Uterus (tissue), 4 donors: Measurements from ENCODE around the gene L3MBTL3. TPM values are rescaled to one million over a fixed set of nuclear protein-coding genes. Genes with fewer than 3 reads are reported as not detected.

Experiments
- DNase-seq, 2 donors: peaks; one replicate each; pipeline ENCODE4 v3.0.0-alpha.2; 2019 to 2020
- H3K27ac ChIP-seq, 2 donors: fragments of 200-600 bp; sonication (generic); 1 replicate in 1 of 2; 2 replicates in 1 of 2; pipeline ENCODE4 v1.5.1; 2016 to 2018
- H3K27me3 ChIP-seq, 2 donors: fragments of 200-600 bp; sonication (generic); one replicate each; pipeline ENCODE4 v1.5.1; 2018 to 2019; ENCODE audit warnings: control low read depth in 1 of 2
- H3K36me3 ChIP-seq, 2 donors: fragments of 200-600 bp; sonication (generic); one replicate each; pipeline ENCODE4 v1.5.1; 2019; ENCODE audit warnings: control low read depth in 1 of 2
- H3K4me1 ChIP-seq, 2 donors: fragments of 200-600 bp; sonication (generic); one replicate each; pipeline ENCODE4 v1.5.1; 2018 to 2019; ENCODE audit warnings: control low read depth in 1 of 2
- H3K4me3 ChIP-seq, 2 donors: fragments of 200-600 bp; sonication (generic); 1 replicate in 1 of 2; 2 replicates in 1 of 2; pipeline ENCODE4 v1.5.1; 2018 to 2019; ENCODE audit warnings: mild to moderate bottlenecking in 1 of 2
- H3K9me3 ChIP-seq, 2 donors: fragments of 200-600 bp; sonication (generic); one replicate each; pipeline ENCODE4 v1.5.1; 2019; ENCODE audit warnings: control low read depth in 1 of 2
- CTCF ChIP-seq, 4 experiments: fragments of 200-600 bp in 2 of 4; fragments of 450-650 bp in 2 of 4; sonication (generic) in 2 of 4; IDR thresholded peaks; one replicate each; pipeline ENCODE4 v1.5.1; 2016 to 2019; ENCODE audit warnings: antibody characterized with exemption in 4 of 4, mild to moderate bottlenecking in 2 of 4, moderate library complexity in 1 of 4
- POLR2A ChIP-seq, 2 donors: fragments of 450-650 bp; IDR thresholded peaks; one replicate each; pipeline ENCODE4 v1.6.1; 2016; ENCODE audit warnings: antibody characterized with exemption in 2 of 2, mild to moderate bottlenecking in 1 of 2, moderate library complexity in 1 of 2
- intact Hi-C: fragments of 100-400 bp; cut with DNase I; formaldehyde crosslinking; loops from one replicate; pipeline ENCODE4 v1.15.1; 2023; ENCODE audit warnings: low total_unique reads
- total RNA-seq, 4 donors: library from RNA; depleted of rRNA in 3 of 4; stranded (reverse); fragments of >200 nt in 3 of 4; gene quantifications; one replicate each; pipeline versions ENCODE4 v1.1.0 to v1.2.4, GENCODE V29; 2014 to 2023
- donor health status: DM: yes; HTN: yes; CAD: no.

The L3MBTL3 gene
- total RNA-seq, 4 donors from 2014 or later = 3.1 to 21.3 (median 16.1) TPM

GRCh38 chr6:130070326-130070725, 51.9 kb downstream of the L3MBTL3 start:
- H3K36me3 ChIP-seq = no peaks in the 10 kb centered on the region
- TF ChIP-seq POLR2A (IDR thresholded peaks at IDR 0.05) (no peak), CTCF (IDR thresholded peaks at IDR 0.05) (no peak)
- no peak for DNase-seq
- H3K4me3 ChIP-seq = no peak overlapping the region
- H3K27ac ChIP-seq = no peak overlapping the region
- no peaks in the 10 kb centered on the region for H3K4me1 ChIP-seq
- intact Hi-C loops = no loop called here
- no peaks in the 10 kb centered on the region for H3K27me3 ChIP-seq
- H3K9me3 ChIP-seq = no peaks in the 10 kb centered on the region

GRCh38 chr6:130070792-130071191, 52.4 kb downstream of the L3MBTL3 start:
- Histone ChIP-seq H3K27ac (no peak overlapping the region), H3K4me3 (no peak overlapping the region), H3K4me1 (no peaks in the 10 kb centered on the region), H3K9me3 (no peaks in the 10 kb centered on the region), H3K36me3 (no peaks in the 10 kb centered on the region), H3K27me3 (no peaks in the 10 kb centered on the region)
- TF ChIP-seq POLR2A (IDR thresholded peaks at IDR 0.05) (no peak), CTCF (IDR thresholded peaks at IDR 0.05) (no peak)
- intact Hi-C loops = no loop called here
- no peak for DNase-seq

DNA sequence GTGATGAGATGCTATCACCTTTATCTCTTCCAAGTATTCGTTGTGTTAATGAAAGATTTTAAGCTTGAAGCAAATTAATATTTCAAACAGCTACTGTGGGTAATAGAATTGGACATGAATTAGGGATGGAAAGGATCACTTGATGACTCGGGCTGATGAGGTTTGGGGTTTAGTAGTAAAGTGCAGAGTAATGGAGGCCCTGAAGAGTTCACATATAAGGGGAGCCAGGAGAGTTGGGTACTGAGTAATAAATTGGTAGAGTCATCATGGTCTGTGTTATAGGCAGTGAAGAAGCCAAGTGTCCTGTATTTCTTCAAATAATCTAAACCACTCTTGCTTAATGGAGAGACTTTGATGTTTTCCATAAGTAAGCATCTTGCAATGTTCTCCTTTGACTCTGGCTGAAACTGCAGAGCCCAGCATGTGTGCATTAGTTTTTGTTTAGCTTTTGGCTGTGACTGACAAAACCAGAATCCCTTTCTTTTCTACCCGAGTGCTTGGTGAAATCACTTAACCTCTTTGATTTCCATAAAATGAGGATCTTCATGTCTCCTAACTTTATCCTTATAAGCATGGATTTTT, 57.6 kb downstream of the L3MBTL3 start:
- intact Hi-C loops = no loop called here
- no peaks in the 10 kb centered on the region for H3K4me1 ChIP-seq
- H3K27ac ChIP-seq = no peak overlapping the region

DNA sequence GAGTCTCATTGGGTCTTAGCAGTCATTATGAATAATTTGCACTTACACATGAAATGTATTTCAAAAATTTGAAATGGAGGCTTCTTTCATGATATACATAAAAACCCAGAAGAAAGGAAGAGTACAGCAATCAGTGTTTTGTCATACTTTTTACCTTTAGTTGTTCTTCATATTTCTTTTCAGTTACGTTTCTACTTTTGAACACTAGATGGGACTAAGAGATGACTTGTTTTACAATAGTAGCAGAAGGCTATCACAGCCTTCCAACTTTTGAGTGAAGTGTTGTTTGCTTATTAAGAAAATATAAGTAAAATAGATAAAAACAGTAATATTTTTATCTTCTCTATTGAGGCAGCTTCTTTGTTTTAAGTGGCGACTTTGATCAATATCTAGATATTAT, 58.1 kb downstream of the L3MBTL3 start:
- Histone ChIP-seq H3K4me3 (no peak overlapping the region), H3K36me3 (no peaks in the 10 kb centered on the region), H3K4me1 (no peaks in the 10 kb centered on the region), H3K27me3 (no peaks in the 10 kb centered on the region), H3K27ac (no peak overlapping the region), H3K9me3 (no peaks in the 10 kb centered on the region)
- DNase-seq = no peak
- TF ChIP-seq POLR2A (IDR thresholded peaks at IDR 0.05) (no peak), CTCF (IDR thresholded peaks at IDR 0.05) (no peak)
- intact Hi-C loops = no loop called here

More for the DNA sequence above, 57.6 kb downstream of the L3MBTL3 start:
- Histone ChIP-seq H3K9me3 (no peaks in the 10 kb centered on the region), H3K27me3 (no peaks in the 10 kb centered on the region), H3K36me3 (no peaks in the 10 kb centered on the region), H3K4me3 (no peak overlapping the region)
- TF ChIP-seq POLR2A (IDR thresholded peaks at IDR 0.05) (no peak), CTCF (IDR thresholded peaks at IDR 0.05) (no peak)
- DNase-seq = no peak

DNA sequence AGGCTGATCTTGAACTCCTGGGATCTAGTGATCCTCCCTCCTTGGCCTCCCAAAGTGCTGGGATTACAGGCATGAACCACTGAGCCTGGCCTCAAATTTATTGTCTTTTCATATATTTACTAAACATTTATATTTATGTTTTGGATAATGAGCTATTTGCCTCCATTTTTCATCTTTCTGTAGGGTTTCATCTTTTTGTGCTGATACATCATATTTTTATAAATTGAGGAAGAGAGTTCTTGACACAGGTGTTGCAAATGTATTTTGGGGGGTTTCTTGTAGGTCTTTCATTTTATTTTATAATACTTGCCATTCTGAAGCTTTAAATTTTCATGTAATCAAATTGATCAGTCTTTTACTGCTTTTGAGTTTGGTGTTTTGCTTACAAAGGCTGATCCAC, 72.4 kb downstream of the L3MBTL3 start:
- Histone ChIP-seq H3K36me3 (no peaks in the 10 kb centered on the region), H3K27ac (no peak overlapping the region), H3K4me3 (no peak overlapping the region), H3K9me3 (no peaks in the 10 kb centered on the region), H3K4me1 (no peaks in the 10 kb centered on the region), H3K27me3 (no peaks in the 10 kb centered on the region)
- TF ChIP-seq CTCF (IDR thresholded peaks at IDR 0.05) (no peak), POLR2A (IDR thresholded peaks at IDR 0.05) (no peak)
- DNase-seq = no peak
- intact Hi-C loops = no loop called here
